GM21360 (cell line): Measurements from ENCODE around the gene PPFIA1.

Experiments
- ATAC-seq: cut with Tn5 transposase; IDR thresholded peaks from one replicate; pipeline ENCODE4 v1.9.1; 2021; ENCODE audit warnings: mild to moderate bottlenecking, moderate library complexity; ENCODE audit not compliant: unreplicated experiment

The PPFIA1 gene

DNA sequence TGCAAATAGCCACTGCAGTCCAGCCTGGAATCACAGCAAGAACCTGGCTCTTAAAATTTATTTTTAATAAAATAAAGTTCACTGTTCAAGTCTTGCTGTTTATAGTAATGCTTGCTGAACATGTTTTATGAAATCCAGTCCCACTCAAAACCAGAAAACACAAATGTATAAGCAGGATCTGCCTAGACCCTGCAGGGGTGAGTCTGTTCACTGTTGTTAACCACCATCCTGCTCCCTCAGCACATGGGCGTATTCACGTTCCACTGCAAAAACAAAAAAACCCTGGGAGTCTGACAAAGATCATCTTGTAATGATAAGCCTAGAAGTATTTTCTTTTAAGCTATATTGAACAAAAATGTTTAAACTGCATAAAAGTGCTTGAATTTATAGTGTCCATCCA is 82.8 kb downstream of the PPFIA1 start:
- no peak for ATAC-seq

DNA sequence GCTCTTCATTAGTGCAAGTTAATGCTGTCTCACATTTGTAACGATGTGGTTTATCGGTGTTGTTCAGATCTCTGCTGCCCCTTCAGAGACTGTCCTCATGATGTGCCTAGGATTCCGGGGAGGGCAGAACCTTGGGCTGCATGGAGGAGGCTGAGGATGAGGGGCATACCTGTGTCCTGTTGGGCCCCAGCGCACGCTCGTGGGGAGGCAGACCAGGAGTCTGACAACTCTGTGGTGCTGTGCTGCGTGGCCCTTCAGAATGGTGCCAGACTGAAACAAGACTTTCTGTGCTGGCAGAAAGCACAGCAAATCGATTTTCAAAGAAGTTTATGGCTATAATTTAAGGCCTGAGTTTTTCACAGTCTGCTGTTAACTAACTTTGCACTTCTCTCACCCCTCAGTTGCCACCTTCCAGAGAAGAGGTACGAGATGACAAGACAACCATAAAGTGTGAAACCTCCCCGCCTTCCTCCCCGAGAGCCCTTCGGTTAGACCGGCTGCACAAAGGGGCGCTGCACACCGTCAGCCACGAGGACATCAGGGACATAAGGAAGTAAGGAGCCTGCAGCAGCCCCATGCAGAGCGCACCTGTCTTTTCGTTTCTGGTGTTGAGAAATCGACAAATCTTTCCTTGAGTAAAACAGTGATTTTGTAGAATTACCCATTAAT is 83.5 kb downstream of the PPFIA1 start:
- no peak for ATAC-seq

DNA sequence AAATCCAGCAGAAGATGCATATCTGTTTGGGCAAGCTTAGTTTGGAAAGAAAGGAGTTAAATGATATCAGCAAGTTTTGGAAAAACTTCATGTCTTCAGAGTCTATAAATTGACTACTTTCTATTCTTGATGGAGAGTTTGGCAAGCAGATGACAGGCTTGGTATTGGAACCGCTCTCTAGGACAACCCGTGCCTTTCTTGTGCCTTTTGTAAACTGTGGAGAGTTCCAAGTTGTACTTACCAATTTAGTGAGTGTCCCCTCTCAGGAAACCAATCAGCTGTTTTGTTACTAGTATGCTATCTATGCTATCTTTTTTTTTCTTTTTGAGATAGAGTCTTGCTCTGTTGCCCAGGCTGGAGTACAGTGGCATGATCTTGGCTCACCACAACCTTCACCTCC is 84.1 kb downstream of the PPFIA1 start:
- ATAC-seq, result no peak

DNA sequence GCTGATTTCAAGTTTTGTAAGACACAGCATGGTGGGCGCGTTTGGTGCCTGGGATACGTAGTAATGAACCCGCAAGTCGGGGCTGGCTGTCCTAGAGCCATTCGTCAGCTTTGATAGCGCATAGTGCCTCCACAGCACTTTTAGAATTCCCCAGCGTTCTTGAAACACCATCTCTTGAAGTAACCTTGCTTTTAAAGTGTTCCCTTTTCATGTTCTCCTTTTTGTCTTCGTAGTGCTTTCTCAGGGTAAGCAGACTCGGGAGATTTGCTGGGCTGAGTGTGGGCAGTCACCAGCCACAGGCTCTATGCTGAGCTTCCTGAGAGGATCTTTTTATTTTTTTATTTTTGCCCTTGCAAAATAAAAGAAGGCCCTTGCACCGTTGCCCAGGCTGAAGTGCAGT is 88.3 kb downstream of the PPFIA1 start:
- no peak for ATAC-seq

DNA sequence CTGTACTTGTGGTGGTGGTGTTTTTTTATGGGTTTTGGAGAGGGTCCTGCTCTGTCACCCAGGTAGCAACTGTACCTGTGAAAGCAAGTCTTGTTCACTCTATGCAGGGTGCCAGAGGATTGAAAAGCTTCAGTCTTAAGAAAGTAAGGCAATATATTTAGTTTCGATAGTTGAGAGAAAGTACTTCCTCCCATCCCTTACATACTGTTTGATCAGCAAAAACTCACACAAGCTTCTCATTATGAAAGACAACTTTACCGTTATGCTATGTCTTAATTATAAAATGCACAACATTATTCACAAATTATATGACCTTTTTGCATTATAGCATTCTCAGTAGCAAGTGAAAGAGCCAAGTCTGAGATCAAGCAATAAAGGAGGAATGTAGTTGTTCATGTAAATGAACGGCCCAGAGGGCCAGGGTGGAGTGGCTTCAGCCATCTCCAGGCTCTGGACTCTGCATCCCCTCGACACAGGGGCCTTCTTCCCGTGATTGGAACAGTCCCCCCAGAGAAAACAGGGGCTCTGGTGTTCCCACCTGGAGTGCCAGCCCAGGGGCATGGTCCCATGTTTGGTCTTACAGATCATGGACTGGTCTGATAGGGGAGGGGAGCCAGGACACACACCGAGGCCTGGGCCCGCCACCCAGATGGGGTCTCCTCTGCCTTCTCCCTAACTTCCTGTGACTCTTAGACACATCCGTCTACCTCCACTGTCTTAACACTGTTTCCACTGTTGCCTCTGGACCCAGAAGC is 89.1 kb downstream of the PPFIA1 start:
- ATAC-seq, result no peak

DNA sequence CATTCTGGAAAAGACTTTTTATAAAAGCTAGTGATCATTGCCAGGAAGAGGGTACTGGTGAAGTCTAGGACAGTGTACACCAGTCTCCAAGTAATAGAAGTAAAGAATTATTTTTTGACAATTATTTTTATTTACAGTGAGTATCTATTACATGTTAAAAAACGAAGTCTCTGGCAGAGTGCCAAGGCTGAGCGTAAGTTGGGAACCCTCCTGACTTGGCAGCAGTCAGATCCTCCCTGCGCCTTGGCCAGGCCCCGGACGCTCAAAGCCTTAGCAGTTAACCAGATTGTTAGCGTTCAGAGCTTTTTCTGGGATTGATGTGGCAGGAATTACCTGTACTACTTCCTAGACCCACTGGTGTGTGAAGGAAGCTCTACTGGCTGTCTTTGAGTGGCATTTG is 89.7 kb downstream of the PPFIA1 start:
- no peak for ATAC-seq

DNA sequence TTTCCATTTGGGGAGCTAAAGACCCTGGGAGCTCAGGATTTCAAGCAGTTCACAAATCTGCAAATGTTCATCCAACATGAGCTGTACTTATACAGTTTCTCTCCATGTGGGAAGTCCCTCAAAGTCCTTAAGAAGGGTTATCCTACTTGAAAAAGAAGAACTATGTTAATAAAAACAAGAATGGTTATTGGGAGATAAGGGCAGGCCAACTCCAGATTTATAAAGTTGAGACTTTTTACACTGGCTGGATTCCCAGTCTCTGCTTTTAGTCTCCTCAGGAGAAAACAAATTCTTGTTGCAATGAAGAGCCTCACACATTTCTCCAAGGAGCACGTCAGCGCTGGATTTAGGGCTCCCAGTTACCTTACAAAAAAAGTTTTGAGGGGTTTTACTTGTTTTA is 93.7 kb downstream of the PPFIA1 start:
- no peak for ATAC-seq

DNA sequence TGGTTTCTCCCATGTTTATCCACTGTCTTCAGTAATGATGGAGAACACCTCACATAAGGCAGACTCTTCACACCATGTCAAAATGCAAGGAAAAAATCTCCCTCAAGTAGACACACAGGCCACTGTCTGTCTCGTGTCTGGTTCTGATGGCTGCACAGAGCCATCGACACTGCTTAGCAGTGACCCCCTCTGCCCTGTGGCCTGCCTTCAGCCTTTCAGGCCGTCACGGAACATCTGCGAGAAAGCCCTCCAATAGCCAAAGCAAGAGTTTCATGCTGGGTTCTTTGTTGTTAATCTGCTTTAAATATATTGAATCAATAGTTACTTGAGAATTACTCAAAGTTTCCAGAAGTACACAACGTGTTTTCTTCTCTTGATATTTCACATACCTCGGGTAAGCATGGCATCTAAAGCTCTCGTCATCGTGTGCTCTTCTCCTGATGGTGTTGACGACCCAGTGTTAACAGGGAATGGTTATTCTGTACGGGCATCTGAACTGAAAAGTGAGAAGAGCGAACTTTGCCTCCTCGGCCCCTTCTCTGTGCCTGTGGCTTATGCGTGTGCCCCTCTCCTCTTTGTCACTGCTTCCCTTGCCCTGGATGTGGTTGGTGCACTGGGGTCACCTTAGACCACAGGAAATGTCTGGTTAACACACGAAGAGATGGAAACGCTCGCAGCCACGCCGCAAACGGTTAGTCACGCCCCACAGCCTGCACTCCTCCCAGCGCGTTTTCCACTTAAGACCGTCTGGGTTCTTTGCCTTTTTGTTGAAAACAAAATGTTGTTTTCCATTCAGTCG is 94.5 kb downstream of the PPFIA1 start:
- ATAC-seq, result no peak

DNA sequence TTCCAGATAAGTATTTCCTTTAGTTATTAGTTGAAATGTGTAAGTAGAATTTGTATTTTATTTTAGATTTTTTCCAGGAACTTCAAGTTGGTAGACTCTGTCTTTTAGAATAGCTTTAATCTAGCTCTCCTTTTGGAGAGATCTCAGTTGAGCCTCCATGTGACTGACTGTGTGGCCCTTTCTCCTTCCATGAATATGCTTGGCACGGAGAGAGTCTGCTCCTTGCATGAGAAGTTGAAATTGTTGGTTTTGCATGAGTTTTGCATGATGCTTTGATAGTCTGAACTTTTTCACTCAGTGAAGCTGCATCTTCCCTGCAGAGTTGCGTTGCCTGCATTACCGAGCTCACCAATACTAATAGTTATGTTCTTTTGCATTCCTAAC is 95.0 kb downstream of the PPFIA1 start:
- ATAC-seq, result no peak

DNA sequence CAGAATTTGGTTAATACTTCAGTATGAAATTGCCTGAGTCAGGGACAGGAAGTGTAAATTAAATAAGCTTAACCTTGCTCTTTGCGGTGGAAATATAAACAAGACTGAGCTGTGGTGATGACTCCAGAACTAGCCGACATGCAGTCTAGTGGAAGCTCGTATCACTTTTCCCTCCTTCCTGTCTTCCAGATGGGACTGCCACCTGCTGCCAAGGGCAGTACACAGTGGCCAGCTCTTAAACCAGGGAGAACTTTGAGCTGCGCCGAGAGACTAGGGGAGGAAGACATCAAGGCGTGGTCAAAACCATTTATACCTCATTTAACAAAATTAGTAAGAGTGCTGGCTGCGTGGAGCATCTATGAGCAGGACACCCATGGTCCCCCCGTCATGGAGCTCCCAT is 96.6 kb downstream of the PPFIA1 start:
- no peak for ATAC-seq

DNA sequence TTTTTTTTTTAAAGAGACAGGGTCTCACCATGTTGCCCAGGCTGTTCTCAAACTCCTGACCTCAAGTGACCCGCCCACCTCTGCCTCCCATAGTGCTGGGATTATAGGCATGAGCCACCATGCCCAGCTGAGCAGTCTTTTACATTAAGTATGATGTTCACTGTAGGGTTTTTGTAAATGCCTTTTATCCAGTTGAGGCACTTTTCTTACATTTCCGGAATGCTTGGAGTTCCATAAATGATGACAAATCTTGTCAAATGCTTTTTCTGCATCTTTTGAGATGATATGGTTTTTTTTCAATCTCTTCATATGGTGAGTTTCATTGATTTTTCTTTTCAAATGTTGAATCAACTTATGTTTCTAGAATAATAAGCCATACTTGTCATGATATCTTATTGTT is 98.5 kb downstream of the PPFIA1 start:
- ATAC-seq, result no peak

DNA sequence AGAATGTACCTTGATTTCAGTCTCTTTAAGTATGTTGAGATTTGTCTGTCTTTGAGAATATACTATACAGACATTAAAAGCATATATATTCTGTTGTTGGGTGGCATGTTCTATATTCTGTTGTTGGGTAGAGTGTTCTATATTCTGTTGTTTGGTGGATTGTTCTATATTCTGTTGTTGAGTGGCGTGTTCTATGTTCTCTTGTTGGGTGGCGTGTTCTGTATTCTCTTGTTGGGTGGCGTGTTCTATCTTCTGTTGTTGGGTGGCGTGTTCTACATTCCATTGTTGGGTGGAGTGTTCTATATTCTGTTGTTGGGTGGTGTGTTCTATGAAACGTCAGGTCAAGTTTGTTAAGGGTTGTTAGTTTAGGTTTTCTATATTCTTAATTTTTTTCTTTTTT is 100.8 kb downstream of the PPFIA1 start:
- ATAC-seq, result no peak

DNA sequence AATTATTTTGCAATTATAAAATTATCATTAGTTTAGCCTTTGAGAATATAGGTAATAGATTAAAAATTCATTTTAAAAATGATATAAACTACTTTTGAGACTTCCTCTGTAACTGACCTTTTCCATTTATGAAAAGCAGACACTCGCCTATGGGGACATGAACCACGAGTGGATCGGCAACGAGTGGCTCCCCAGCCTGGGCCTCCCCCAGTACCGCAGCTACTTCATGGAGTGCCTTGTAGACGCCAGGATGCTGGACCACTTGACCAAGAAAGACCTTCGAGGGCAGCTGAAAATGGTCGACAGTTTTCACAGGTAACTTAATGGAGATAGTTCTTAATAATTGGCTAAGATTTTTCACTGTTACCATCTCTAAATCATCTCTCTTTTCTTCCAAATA is 101.6 kb downstream of the PPFIA1 start:
- ATAC-seq, result no peak

DNA sequence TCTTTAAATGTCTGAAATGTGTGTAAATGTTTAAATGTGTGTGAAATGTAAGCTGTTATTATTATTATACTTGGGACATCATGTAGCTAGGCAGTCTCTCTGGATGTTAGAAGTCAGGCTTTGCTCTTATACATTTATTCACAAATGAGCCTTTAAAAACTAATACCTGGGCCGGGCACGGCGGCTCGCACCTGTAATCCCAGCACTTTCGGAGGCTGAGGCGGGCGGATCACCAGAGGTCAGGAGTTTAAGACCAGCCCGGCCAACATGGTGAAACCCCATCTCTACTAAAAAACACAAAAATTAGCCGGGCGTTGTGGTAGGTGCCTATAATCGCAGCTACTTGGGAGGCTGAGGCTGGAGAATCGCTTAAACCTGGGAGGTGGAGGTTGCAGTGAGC is 106.1 kb downstream of the PPFIA1 start:
- ATAC-seq, result no peak

DNA sequence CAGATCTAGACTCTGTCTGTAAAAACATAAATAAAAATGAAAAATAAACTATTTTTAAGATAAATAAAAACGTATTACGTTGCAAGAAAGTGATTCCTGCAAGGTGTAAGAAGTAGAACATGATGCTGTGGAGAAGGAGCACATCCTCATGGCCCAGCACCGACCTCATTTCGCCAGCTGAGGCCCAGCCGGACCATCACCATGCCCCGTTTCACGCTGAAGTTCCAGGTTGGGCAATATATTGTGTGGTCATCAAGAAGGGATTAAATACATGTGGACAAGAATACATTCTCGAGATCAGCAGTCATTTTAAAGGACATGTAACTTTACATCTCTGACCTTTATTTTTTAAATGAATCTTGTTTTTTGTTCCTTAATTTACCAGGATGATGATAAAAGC is 107.2 kb downstream of the PPFIA1 start:
- ATAC-seq, result no peak

DNA sequence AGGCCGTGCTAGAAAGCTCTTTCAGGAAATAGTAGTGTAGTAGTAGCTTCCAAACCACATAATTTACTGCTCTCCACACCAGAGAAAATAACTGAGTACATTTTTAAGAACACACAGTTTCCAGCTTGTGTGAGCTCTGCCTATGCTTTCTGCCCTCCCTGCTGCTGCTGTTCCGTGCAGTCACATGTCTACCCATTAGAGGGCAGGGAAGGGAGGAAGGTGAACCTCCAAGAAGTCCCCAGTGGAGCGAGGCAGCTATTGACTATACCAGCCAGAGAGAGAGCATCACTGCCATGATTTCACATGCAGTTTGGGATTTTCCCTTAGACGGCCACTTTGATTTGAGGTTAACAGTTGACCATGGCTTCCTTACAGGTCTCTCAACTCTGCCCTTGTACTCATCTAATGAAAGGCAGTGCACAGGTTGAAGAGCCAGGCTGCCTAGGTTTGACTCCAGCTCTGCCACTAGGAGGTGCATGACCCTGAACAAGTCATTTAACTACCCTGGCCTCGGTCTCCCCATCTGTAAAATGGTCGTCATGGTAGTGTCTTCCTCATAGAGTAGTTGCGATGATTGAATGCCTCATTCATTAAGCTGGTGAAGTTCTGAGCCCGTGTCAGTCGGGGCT is 108.1 kb downstream of the PPFIA1 start:
- ATAC-seq, result no peak

DNA sequence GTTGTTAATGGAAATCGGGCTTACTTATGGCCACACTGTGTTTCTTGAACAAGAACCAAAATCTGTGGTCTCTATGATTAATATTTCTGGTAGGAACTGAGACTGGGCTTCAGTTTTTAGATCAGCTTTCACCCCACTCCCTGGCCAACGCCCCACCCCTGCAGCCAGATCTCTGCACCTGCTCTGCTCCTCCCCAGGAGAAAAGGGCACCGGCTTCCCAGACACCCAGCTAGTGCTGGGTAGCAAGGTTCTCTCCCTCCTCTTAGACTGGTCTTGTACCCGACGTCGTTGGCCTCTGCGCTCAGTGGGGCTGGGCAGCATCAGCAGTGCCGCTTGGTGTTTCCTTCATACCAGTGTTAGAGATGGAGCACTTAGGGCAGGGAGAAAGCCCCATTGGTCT is 110.9 kb downstream of the PPFIA1 start:
- no peak for ATAC-seq

DNA sequence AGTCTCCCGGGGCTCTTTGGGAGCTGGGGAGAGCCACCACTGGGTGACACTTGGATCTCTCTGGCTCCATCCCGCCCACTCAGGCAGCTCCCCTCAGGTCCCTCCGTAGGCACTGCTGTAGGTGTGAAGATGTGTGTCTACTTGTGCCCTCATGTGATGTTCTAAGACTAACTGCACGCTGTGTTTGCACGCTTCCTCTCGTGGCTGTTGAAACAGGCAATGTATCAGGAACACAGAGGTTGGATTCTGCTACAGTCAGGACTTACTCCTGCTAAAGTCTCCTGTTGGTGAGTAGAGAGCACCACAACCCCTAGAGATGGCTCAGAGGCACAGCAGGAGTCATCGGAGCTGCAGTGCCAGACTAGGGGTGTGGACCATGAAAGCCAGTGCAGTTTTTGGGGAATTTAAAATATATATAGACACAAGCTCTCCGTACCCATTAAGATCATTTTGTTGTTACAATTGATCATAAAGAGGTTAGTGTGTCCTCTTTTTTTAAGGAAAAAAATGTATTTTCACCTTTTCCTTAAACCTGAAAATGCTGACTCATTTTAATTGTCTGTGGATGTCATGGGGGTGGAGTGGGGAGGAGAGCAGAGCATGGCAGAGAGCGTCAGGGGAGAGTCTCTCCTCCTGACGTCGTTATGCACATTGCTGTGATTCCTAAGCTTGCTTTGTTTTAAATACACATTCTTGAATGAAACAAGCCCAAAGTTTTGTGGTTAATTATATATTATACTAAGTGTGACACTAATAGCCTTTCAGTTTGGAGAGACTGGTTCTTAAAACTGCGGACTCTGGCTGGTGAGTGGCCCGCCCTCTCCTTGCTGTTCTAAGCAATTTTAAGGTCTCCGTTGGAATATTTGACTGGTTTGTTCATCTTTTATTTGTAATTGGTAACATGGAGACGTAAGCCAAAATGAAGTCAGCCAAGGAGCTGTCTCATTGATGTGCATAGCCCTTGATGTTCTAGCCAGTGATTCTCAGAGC is 111.7 kb downstream of the PPFIA1 start:
- no peak for ATAC-seq

DNA sequence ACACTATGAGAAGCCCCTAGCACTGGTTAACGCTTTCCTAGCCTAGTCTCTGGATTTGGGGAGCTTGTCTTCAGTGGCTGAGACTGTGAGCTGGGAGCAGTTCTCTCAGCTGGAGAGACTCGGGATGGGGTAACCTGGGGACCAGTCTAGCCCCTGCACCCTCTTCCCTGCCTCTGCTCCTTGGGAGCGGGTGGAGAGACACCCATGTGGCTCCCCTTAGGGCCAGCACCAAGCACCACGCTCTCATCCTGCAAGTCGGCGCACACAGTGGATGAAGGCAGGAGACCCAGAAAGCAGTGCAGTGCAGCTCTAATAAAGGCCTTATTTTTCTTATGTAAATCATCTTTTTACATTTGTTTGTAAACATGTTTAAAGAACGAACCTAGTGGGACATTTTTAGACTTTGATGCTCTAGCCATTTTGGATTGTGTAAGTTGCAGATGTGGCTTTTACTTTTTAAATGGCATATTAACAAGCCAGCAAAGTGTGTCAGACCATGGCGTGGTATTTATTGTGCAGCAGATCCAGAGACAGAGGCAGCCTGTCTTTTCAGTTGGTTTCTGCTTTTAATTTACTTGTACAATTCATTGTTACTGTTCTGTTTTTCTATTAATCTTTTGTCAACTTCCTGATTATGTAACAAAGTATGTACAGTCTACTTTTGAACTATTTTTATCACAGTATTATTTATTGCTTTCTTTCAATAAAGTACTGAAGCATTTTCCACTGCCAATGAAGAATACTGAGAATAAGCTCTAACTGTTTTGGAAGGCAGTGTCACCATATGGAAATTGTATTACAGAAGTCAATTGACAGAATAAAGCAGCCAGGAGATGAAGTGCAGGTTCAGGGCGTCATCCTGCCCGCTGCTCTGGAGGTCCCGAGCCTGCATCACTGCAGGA is 113.4 kb downstream of the PPFIA1 start:
- ATAC-seq, result no peak
